Gastroesophageal sphincter (tissue), 3 donors: ENCODE results near the gene DCTN1.

Source experiments
- CTCF ChIP-seq, 4 experiments: fragments of 200-600 bp in 2 of 4; fragments of 450-650 bp in 2 of 4; sonication (generic) in 1 of 4; IDR thresholded peaks; one replicate each; pipeline ENCODE4 v1.5.1; 2017 to 2019; ENCODE audit warnings: antibody characterized with exemption in 4 of 4, mild to moderate bottlenecking in 2 of 4, moderate library complexity in 2 of 4
- POLR2A ChIP-seq, 2 donors: fragments of 450-650 bp; IDR thresholded peaks; one replicate each; pipeline ENCODE4 v1.6.1; 2017; ENCODE audit warnings: antibody characterized with exemption in 2 of 2, mild to moderate bottlenecking in 2 of 2, moderate library complexity in 1 of 2
- POLR2AphosphoS5 ChIP-seq: sonication (generic); formaldehyde crosslinking; IDR thresholded peaks from one replicate; pipeline ENCODE4 v1.6.1; 2017; ENCODE audit warnings: antibody characterized with exemption

GRCh38 chr2:74314107-74314506, 66.0 kb downstream of the DCTN1 start:
- no peak for TF ChIP-seq POLR2A (IDR thresholded peaks at IDR 0.05)
- TF ChIP-seq CTCF (IDR thresholded peaks at IDR 0.05): no peak
- TF ChIP-seq POLR2AphosphoS5: no peak
